Activated T-cell treated with anti-CD3 and anti-CD28 coated beads for 1 hour (primary cell): Measurements from ENCODE around the gene STXBP2.

Source experiments
- DNase-seq: peaks from one replicate; pipeline ENCODE4 v3.0.0-alpha.2; 2020; ENCODE audit warnings: low read depth

STXBP2 gene

DNA sequence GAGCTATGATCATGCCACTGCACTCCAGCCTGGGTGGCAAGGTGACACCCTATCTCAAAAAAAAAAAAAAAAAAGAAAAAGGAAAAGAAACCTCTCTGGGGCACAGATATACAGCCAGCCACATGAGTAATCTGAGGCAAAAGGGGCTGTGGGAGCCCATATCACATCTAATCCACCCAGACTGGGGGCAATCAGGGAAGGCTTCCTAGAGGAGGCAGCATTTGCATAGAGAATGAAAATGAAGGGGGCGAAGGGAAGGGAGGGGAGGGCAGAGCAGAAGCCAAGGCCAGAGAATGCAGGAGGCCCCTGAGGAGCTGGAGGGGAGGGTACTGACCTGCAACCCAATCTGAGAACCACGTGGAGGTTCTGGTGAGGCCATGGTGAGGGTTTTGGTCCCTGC lies 13.2 kb downstream of the STXBP2 start:
- no peak for DNase-seq

GRCh38 chr19:7652061-7652641 lies 15.2 kb downstream of the STXBP2 start:
- DNase-seq: peak; percentile 90

DNA sequence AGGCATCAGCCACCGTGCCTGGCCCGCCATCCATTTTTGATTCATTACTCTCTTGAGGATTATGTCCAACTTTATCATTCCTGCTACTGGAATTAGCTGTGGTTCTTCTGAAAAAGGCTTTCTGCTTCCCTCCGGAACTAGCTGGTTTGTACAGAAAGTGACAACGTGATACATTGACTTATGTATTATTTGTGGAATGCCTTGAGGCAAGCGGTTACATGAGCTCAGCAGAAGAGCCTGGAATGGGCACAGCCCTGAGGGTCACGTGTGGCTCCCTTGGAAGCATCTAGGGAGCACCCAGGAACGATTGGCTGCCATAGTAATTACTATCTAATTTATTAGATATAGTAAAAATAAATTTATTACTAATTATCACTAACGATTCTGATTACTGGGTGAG lies 17.5 kb downstream of the STXBP2 start:
- DNase-seq: no peak

GRCh38 chr19:7655581-7655980 lies 18.7 kb downstream of the STXBP2 start:
- no peak for DNase-seq

GRCh38 chr19:7657131-7657751 lies 20.3 kb downstream of the STXBP2 start:
- DNase-seq: no peak

DNA sequence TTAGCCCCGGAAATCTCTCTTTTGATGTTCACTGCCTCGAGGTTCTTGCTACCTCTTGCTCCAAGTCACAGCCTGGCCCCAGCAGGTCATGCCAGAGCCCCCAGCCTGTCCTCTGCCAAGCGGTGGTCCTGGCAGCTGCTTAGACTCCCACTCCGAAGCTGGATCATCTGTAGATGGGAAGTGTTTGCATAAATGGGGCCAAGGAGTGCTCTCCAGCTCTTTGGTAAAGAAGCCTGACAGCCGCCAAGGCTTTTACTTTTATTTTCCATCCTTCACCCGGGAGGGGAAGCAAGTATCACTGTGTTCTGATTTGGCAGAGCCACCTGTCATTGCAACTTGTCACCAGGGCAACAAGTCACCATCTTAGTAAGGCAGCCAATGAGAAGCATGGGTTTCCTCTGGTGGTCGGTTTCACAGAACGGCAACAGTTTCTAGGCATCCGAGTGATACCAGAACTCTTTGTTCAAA lies 21.3 kb downstream of the STXBP2 start:
- DNase-seq: no peak

- DNase-seq: no peak
Observed at GRCh38 chr19:7661744-7662538, 25.0 kb downstream of the STXBP2 start.

- DNase-seq: no peak
Observed at GRCh38 chr19:7662657-7663056, 25.7 kb downstream of the STXBP2 start.

DNA sequence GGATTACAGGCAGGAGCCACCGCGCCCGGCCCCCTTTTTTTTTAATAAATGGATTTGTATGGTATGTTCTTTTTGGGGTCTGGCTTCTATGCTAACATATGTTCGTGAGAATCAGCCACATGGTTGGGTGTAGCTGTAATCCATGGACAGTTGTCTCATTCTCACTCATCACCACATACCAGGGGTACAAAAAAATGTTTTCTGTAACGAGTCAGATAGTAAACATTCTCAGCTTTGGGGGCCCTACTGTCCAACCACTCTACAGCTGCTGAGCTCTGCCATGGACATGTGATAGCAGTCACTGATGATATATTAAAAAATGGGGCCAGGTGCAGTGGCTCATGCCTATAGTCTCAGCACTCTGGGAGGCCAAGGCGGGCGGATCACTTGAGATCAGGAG lies 26.8 kb downstream of the STXBP2 start:
- no peak for DNase-seq

- no peak for DNase-seq
Observed at GRCh38 chr19:7665076-7665475, 28.2 kb downstream of the STXBP2 start.

- no peak for DNase-seq
Observed at GRCh38 chr19:7668842-7669241, 31.9 kb downstream of the STXBP2 start, which contains the start of gene RETN. RETN (plus strand) TSS chr19:7669049; CDS start chr19:7669327, 278 bp downstream.

- no peak for DNase-seq
Observed at GRCh38 chr19:7669641-7670040, 32.7 kb downstream of the STXBP2 start.

- no peak for DNase-seq
Observed at GRCh38 chr19:7670150-7670783, 33.4 kb downstream of the STXBP2 start.

DNA sequence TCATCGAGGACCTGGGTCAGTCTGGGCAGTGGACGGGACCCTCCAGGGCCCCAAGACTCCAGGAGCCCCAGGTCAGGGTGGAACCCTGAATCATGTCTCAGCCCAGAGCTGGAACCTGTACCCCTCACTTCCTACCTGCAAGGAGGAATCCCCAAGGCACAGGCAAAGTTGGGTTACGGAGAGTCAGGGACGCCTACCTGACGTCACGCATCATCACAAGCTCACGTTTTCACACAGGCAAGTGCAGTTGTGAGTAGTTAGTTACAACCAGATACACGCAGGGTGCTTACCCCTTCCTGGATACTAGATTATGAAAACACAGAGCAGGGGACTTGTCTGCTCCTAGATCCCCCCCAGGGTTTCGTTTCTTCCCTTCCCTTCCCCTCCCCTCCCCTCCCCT lies 33.9 kb downstream of the STXBP2 start:
- no peak for DNase-seq

- no peak for DNase-seq
Observed at GRCh38 chr19:7672522-7672921, 35.6 kb downstream of the STXBP2 start.

DNA sequence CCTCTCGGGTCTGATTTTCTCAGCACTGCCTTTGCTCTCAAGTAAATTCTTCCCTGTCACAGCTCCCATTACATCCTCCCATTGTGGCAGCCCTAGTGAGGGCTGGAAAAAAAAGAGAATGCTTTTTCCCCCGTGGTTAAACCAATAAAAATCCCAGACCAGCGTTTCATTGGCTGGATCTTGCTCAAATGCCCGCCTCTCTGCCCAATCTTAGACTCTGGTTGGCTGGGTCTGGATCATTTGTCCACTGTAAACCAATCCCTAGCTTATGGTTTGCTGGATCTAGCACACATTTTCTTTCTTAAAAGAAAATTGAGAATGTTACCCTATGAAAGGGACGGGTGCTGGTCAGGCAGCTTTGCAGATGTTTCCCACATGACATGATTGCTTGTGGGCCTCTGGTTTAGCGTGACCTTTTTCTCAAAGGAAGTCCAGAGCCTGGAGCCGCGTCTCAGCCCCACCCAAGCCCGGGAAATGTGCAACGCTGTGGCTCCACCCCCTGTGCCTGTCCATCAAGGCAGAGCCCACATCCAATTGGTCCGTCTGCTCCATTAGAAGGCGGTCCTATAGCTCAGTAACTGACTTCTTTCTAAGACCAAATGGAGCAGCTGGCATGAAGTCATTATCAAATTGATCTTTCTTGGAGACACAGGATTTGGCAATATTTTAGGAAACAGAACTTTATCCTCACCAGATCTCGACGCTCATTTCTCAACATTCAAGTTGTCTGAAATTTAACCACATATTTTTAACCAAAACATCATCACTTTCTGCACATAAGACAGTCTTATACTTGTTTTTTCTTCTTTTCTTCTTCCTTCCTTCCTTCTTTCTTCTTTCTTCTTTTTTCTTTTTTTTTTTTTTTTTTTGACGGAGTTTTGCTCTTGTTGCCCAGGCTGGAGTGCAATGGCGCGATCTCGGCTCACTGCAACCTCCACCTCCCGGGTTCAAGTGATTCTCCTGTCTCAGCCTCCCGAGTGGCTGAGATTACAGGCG lies 37.4 kb downstream of the STXBP2 start:
- no peak for DNase-seq

GRCh38 chr19:7676376-7676775 lies 39.5 kb downstream of the STXBP2 start:
- no peak for DNase-seq

DNA sequence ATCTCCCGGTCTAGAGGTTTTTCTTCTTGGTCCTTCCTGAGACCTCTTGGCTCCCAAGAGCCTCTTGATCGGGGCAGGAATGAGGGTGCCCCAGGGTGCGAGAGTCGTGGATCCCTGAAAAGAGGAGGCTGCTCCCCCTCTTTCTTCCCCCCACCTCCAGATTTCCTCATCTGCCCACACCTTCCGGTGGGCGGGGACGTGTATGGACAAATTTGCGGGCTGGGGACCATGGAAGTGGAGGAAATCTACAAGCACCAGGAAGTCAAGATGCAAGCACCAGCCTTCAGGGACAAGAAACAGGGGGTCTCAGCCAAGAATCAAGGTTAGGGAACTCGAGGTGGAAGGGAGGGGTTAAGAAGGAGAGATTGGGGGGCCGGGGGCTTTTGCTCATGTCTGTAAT lies 39.9 kb downstream of the STXBP2 start, which contains the start of gene MCEMP1:
MCEMP1 (plus strand) TSS at position 237 of the 400 bp plus-strand sequence; CDS start at position 268, 31 bp downstream.
- no peak for DNase-seq

- no peak for DNase-seq
Observed at GRCh38 chr19:7677669-7678311, 40.9 kb downstream of the STXBP2 start.

GRCh38 chr19:7678971-7679751 lies 42.3 kb downstream of the STXBP2 start:
- DNase-seq: peak; percentile 53
